Right lobe of liver (tissue), 6 donors: ENCODE results near the gene CLDN5. TPM values are rescaled to one million over a fixed set of nuclear protein-coding genes. Genes with fewer than 3 reads are reported as not detected.

Experiments
- ATAC-seq, 4 donors: fragments of 200-7000 bp; cut with Tn5 transposase; one replicate each; pipeline ENCODE4 v1.9.1; 2020; ENCODE audit warnings: mild to moderate bottlenecking in 4 of 4, moderate library complexity in 4 of 4
- DNase-seq, 3 donors: peaks; one replicate each; pipeline ENCODE4 v3.0.0-alpha.2; 2020
- H3K27ac ChIP-seq, 3 donors: fragments of 200-600 bp; one replicate each; pipeline ENCODE4 v1.8.0; 2022
- H3K27me3 ChIP-seq, 2 donors: fragments of 200-600 bp; one replicate each; pipeline ENCODE4 v1.8.0; 2022
- H3K36me3 ChIP-seq, 4 donors: fragments of 200-600 bp; sonication (generic) in 1 of 4; one replicate each; pipeline versions ENCODE4 v1.5.1 to v1.8.0; 2017 to 2022; ENCODE audit warnings: control low read depth in 1 of 4
- H3K4me1 ChIP-seq, 4 donors: fragments of 200-600 bp; sonication (generic) in 1 of 4; one replicate each; pipeline versions ENCODE4 v1.5.1 to v1.8.0; 2017 to 2022; ENCODE audit warnings: control low read depth in 1 of 4
- H3K4me3 ChIP-seq, 3 donors: fragments of 200-600 bp; one replicate each; pipeline ENCODE4 v1.8.0; 2022
- H3K9me3 ChIP-seq, 4 donors: fragments of 200-600 bp; sonication (generic) in 1 of 4; one replicate each; pipeline versions ENCODE4 v1.5.1 to v1.8.0; 2017 to 2022; ENCODE audit warnings: control low read depth in 1 of 4
- CTCF ChIP-seq, 4 donors: fragments of 200-600 bp in 3 of 4; fragments of 450-650 bp in 1 of 4; IDR thresholded peaks; one replicate each; pipeline versions ENCODE4 v1.5.1 to v1.8.0; 2016 to 2022; ENCODE audit warnings: antibody characterized with exemption in 4 of 4, mild to moderate bottlenecking in 2 of 4
- POLR2A ChIP-seq: fragments of 450-650 bp; IDR thresholded peaks from one replicate; pipeline ENCODE4 v1.6.1; 2017; ENCODE audit warnings: antibody characterized with exemption, mild to moderate bottlenecking
- WGBS: methylation state at CpG from one replicate; pipeline ENCODE4 v1.1.6; 2018; ENCODE audit warnings: low coverage, low lambda C conversion rate; ENCODE audit not compliant: insufficient coverage; ENCODE audit errors: missing lambda C conversion rate; 5-methylcytosine and 5-hydroxymethylcytosine counted together
- intact Hi-C, 2 donors: fragments of 100-400 bp; cut with DNase I; formaldehyde crosslinking; loops; one replicate each; pipeline versions ENCODE4 v1.11.2 to v1.14.1; 2022
- total RNA-seq, 6 experiments: library from RNA; depleted of rRNA in 2 of 6; stranded (reverse); fragments of >200 nt in 2 of 6; fragmentation: NEBNext Ultra II Directional in 3 of 6; extraction: Animal tissue kit (Norgen Biotek cat#: 25700) in 3 of 6; gene quantifications; one replicate each; pipeline versions ENCODE4 v1.1.0 to v1.2.4, GENCODE V29; 2016 to 2023
- donor health status: DM: no; HTN: yes; CAD: no.
- donor health status: DM: no; HTN: no; CAD: no.
- donor health status: DM: no; HTN: no; CAD: no.
- donor health status: DM: no; HTN: yes; CAD: no.
- donor health status: DM: no; HTN: yes; CAD: no.

CLDN5 gene
- total RNA-seq, 6 experiments from 2014 or later: 4.4 to 12.1 (median 5.7) TPM

- H3K36me3 ChIP-seq: no peaks in the 10 kb centered on the region
- 90% methylated on average over 5 of the region's 6 CpGs for whole genome bisulfite sequencing
- ATAC-seq: no peak
- intact Hi-C loops: loop anchor here (5.0 kb wide), 2 partner anchors 133 to 138 kb away; no protein-coding TSS in a partner anchor
- no peaks in the 10 kb centered on the region for H3K27me3 ChIP-seq
- no peaks in the 10 kb centered on the region for H3K9me3 ChIP-seq
- no peak for DNase-seq
- no peak overlapping the region for H3K4me3 ChIP-seq
- no peak overlapping the region for H3K27ac ChIP-seq
- TF ChIP-seq CTCF (IDR thresholded peaks at IDR 0.05) (no peak), POLR2A (no peak)
- H3K4me1 ChIP-seq: no peaks in the 10 kb centered on the region
Observed at GRCh38 chr22:19494676-19495173, 29.5 kb downstream of the CLDN5 start.

- no peaks in the 10 kb centered on the region for H3K36me3 ChIP-seq
- 100% methylated on average over 3 of the region's 8 CpGs for WGBS
- intact Hi-C loops: loop anchor here in 1 of 2 donors (5.0 kb wide), 1 partner anchor 133 kb away; no protein-coding TSS in a partner anchor
- no peaks in the 10 kb centered on the region for H3K4me1 ChIP-seq
- no peak overlapping the region for H3K4me3 ChIP-seq
- DNase-seq (no peak), ATAC-seq (no peak)
- H3K9me3 ChIP-seq: no peaks in the 10 kb centered on the region
- TF ChIP-seq CTCF (IDR thresholded peaks at IDR 0.05) (no peak), POLR2A (no peak)
- no peak overlapping the region for H3K27ac ChIP-seq
- H3K27me3 ChIP-seq: no peaks in the 10 kb centered on the region
Observed at GRCh38 chr22:19494001-19494560, 30.1 kb downstream of the CLDN5 start.

- no peaks in the 10 kb centered on the region for H3K36me3 ChIP-seq
- H3K4me3 ChIP-seq: no peak overlapping the region
- no peak for ATAC-seq
- H3K9me3 ChIP-seq: no peaks in the 10 kb centered on the region
- 93% methylated on average over 4 of the region's 6 CpGs for WGBS
- TF ChIP-seq CTCF (IDR thresholded peaks at IDR 0.05) (no peak), POLR2A (no peak)
- no peak for DNase-seq
- H3K4me1 ChIP-seq: no peaks in the 10 kb centered on the region
- intact Hi-C loops: loop anchor here in 1 of 2 donors (5.0 kb wide), 1 partner anchor 135 kb away; no protein-coding TSS in a partner anchor
- no peaks in the 10 kb centered on the region for H3K27me3 ChIP-seq
- H3K27ac ChIP-seq: no peak overlapping the region
Observed at GRCh38 chr22:19492504-19493174, 31.6 kb downstream of the CLDN5 start.

- no peaks in the 10 kb centered on the region for H3K27me3 ChIP-seq
- TF ChIP-seq POLR2A (no peak), CTCF (IDR thresholded peaks at IDR 0.05) (no peak)
- H3K4me3 ChIP-seq: no peak overlapping the region
- no peaks in the 10 kb centered on the region for H3K9me3 ChIP-seq
- no peaks in the 10 kb centered on the region for H3K36me3 ChIP-seq
- intact Hi-C loops: loop anchor here in 1 of 2 donors (5.0 kb wide), 1 partner anchor 137 kb away; no protein-coding TSS in a partner anchor
- DNase-seq (no peak), ATAC-seq (no peak)
- H3K27ac ChIP-seq: no peak overlapping the region
- 100% methylated on average over 1 of the region's 5 CpGs for WGBS
- no peaks in the 10 kb centered on the region for H3K4me1 ChIP-seq
Observed at GRCh38 chr22:19490628-19491230, 33.5 kb downstream of the CLDN5 start.
